ENCODE results near the gene RAD51B.

Gene RAD51B

GRCh38 chr14:68777644-68778043 lies 958.1 kb downstream of the RAD51B start:
- H3K27me3 ChIP-seq (ENCODE audit: insufficient read depth, poor library complexity, severe bottlenecking): no peaks in the 10 kb centered on the region
- no peak for DNase-seq (ENCODE audit: low read depth in 1 of 2, low spot score in 1 of 2)
- TF ChIP-seq GABPA (IDR thresholded peaks at IDR 0.05; ENCODE audit: low read depth): no peak
- TF ChIP-seq SPI1 (IDR thresholded peaks at IDR 0.05; ENCODE audit: borderline replicate concordance, low read depth): no peak
- no peak for TF ChIP-seq POLR2AphosphoS5 (IDR thresholded peaks at IDR 0.05; ENCODE audit: low read depth)
- no peak for TF ChIP-seq CTCF (IDR thresholded peaks at IDR 0.05; ENCODE audit: insufficient read depth, low read length)
- TF ChIP-seq REST (IDR thresholded peaks at IDR 0.05; ENCODE audit: insufficient replicate concordance, low read depth): no peak
- no peak overlapping the region for H3K4me3 ChIP-seq (replicated peaks; ENCODE audit: insufficient read depth, low read length)
- no peak overlapping the region for H3K27ac ChIP-seq (replicated peaks)

Measured in HL-60 (cell line).